GM18511 (cell line): Measurements from ENCODE around the gene CPA2.
"Not testable (repeated sequence)": the region's sequence is repeated elsewhere in the genome, so short reads cannot be mapped to it uniquely, and the experiment has no call there.

Source experiments
- ATAC-seq: cut with Tn5 transposase; IDR thresholded peaks from one replicate; pipeline ENCODE4 v1.9.1; 2021; ENCODE audit warnings: mild to moderate bottlenecking, moderate library complexity; ENCODE audit not compliant: unreplicated experiment

The CPA2 gene

GRCh38 chr7:130304878-130305277 is 38.2 kb downstream of the CPA2 start:
- no peak for ATAC-seq

GRCh38 chr7:130305433-130306042 is 38.9 kb downstream of the CPA2 start:
- no peak for ATAC-seq

DNA sequence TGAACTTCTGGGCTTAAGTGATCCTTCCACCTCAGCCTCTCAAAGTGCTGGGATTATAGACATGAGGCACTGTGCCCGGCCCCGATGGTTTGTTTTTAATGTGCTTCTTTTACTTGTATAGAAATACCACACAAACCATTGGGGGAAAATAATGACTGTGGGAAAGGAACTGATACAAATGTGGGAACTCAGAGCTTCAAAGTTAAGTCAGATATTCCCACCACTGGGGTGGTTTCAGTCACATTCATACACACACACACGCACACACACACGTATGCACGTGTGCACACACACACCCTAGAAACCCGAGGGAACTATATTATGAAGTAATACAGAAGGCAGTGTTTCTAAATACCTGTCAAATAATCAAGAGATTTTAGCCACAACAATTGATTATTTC is 43.3 kb downstream of the CPA2 start:
- ATAC-seq = no peak

DNA sequence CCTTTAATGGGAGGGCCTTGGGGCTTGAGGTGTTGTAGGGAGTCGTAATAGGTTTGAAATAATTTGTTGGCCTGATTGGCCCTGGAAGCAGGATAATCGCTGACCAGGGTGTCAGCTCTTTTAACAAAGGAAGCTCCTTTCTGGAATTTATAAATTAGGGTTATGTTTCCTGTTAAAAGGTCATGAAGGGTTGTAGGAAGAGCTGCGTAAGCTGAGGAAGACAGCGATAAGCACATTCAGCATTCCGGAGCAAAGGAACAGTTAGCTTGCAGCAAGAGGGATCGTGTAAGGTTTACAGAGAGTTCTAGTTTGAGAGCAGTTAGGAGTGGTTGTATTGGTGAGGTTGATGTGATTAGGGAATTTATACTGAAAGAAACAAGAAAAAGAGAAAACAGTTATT is 47.6 kb downstream of the CPA2 start:
- no peak for ATAC-seq

DNA sequence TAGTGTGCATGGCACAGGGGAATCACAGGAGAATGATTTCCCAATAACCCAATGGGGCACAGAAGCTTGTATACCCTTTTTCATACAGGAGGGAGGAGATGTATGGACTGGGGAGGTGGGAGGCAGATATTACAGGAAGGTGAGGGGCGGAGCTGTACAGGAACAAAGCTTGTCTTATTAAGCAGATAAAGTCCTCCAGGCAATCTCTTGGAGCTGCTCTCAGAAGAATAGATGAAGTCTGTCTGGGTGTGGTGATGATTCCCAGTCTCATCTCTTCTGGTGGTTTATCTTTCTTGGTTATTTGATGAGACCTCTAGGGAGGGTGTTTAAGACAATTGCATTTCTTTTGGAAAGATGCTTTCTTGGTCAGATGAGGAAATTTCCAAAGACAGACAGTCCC is 52.9 kb downstream of the CPA2 start:
- ATAC-seq = no peak

DNA sequence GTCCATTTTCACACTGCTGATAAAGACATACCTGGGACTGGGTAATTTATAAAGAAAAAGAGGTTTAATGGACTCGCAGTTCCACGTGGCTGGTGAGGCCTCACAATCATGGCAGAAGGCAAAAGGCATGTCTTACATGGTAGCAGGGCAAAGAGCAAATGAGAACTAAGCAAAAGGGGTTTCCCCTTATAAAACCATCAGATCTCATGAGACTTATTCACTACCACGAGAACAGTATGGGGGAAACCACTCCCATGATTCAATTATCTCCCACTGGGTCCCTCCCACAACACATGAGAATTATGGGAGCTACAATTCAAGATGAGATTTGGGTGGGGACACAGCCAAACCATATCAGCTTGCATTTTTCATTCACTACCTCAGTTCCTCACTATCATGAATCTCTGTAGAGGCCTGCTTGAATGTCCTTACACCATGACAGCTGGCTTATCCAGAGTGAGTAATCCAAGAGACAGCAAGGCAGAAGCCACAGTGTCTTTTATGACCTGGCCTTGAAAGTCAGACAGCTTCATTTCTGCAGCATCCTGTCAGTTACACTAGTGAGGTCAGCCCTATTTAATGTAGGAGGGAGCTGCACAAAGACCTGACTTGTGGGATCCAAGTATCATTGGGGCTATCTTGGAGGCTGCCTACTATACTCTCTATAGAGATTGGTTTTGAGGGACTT is 55.0 kb downstream of the CPA2 start:
- not testable (repeated sequence) for ATAC-seq

DNA sequence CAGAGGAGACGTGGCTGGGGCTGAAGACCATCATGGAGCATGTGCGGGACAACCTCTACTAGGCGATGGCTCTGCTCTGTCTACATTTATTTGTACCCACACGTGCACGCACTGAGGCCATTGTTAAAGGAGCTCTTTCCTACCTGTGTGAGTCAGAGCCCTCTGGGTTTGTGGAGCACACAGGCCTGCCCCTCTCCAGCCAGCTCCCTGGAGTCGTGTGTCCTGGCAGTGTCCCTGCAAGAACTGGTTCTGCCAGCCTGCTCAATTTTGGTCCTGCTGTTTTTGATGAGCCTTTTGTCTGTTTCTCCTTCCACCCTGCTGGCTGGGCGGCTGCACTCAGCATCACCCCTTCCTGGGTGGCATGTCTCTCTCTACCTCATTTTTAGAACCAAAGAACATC is 56.0 kb downstream of the CPA2 start:
- no peak for ATAC-seq

GRCh38 chr7:130324306-130324943 is 57.8 kb downstream of the CPA2 start:
- ATAC-seq = no peak

DNA sequence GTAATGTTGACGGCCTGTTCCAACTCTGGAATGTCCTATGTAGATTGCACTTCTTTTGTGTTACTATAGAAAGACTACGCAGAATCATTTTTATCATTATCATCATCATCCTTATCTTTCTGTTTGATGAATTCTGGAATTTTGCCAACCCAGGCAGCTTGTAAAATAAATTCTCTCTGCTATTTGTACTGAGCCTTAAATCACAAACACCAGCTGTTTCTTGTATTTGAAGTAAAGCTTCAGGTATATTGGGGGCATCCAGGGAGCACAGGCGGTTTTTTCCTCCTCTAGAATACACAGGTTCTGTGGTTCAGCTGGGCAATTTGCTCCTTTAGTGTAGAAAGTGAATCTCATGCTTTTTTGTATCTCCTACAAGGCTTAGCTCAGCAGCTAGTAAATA is 63.0 kb downstream of the CPA2 start:
- no peak for ATAC-seq

GRCh38 chr7:130332259-130333053 is 65.8 kb downstream of the CPA2 start:
- no peak for ATAC-seq

GRCh38 chr7:130333832-130334231 is 67.2 kb downstream of the CPA2 start:
- no peak for ATAC-seq

DNA sequence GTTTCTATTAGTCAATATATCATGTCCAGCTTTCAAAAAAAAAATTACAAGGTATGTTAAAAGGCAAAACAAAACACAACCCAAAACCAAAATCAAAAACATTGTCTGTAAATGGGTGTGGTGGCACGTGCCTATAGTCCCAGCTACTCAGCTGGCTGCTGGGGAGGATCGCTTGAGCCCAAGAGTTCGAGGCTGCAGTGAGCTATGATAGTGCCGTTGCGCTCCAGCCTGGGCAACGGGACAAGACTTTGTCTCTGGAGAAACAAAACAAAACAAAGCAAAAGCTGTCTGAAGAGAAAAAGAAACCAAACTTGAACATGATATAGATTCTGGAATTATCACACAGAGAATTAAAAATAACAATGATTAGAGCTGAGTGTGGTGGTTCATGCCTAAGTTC is 67.6 kb downstream of the CPA2 start:
- ATAC-seq = no peak

GRCh38 chr7:130337410-130337971 is 70.8 kb downstream of the CPA2 start:
- ATAC-seq = no peak

GRCh38 chr7:130338233-130338632 is 71.6 kb downstream of the CPA2 start:
- ATAC-seq = no peak
